ENCODE measurements around the gene NBEAL1.

- TF ChIP-seq ZNF560 (tag by site-specific recombination; IDR thresholded peaks at IDR 0.05; ENCODE audit: borderline replicate concordance), result no peak
- no peak for TF ChIP-seq ZNF549 (tag by site-specific recombination; IDR thresholded peaks at IDR 0.05)
- no peak for TF ChIP-seq ZBTB10 (tag by site-specific recombination; IDR thresholded peaks at IDR 0.05)
- no peak for TF ChIP-seq ZNF449 (tag by site-specific recombination; IDR thresholded peaks at IDR 0.05)
Measured at GRCh38 chr2:203030991-203031390, 16.3 kb downstream of the NBEAL1 start.
